Stimulated activated CD4-positive, alpha-beta T cell treated with anti-CD3 and anti-CD28 coated beads, Interleukin-1b, Interleukin-23, amount 100 ng/mL, for 48 hours (primary cell): Measurements from ENCODE around the gene MS4A6E.

ENCODE experiments used
- DNase-seq: peaks from one replicate; pipeline ENCODE4 v3.0.0-alpha.2; 2020

MS4A6E gene

DNA sequence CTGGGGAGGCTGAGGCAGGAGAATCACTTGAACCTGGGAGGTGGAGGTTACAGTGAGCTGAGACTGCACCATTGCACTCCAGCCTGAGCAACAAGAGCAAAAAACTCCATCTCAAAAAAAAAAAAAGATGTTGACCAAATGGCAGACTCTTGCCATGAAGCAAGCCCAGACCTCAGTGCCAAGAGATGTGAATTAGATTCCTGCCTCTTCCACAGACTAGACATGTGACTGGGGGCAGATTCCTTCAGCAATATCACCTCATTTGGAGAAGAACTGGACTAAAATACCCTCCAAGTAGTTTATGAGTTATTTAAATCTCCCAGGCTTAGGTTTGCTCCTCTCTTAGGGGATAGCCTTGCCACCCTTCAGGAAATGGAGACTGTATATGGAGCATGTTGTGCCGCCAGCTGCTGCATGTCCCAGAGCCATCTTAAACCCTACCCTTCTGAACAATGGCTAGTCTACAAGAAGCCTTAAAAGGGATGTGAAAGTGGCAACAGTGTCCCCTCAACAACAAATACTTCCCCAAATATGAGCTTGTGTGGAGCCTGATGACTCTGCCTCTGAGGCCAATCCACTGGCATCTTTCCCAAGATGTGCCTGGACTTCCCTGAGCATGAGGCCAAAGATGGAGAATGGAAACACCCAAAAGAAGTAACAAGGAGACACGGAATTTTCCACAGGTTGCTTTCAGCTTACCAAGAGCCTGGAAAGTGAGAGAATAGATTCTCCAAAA is 50.5 kb downstream of the MS4A6E start:
- no peak for DNase-seq

DNA sequence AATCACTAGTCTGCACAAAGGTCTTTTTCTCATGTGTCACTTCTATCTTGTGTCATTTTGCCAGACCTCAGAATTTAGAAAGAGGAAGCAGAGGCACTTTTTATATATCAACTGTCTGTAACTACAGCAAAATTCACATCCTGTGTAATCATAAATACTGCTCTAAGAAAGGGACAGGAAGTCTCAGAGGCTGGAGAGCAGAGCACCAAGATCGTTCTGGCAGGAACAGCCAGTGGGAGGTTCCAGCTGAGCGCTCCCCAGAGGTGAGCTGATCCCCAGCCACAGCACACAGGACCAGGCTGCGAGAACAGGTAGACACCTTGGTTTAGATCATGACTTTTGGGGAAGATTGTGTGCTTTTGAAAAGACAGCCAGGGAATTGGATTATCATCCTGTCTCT is 51.3 kb downstream of the MS4A6E start, which contains the start of gene MS4A7:
Gene MS4A7 (plus strand): TSS at position 179 of the 400 bp plus-strand sequence. CDS start 4,610 bp downstream, outside the sequence.
- no peak for DNase-seq

DNA sequence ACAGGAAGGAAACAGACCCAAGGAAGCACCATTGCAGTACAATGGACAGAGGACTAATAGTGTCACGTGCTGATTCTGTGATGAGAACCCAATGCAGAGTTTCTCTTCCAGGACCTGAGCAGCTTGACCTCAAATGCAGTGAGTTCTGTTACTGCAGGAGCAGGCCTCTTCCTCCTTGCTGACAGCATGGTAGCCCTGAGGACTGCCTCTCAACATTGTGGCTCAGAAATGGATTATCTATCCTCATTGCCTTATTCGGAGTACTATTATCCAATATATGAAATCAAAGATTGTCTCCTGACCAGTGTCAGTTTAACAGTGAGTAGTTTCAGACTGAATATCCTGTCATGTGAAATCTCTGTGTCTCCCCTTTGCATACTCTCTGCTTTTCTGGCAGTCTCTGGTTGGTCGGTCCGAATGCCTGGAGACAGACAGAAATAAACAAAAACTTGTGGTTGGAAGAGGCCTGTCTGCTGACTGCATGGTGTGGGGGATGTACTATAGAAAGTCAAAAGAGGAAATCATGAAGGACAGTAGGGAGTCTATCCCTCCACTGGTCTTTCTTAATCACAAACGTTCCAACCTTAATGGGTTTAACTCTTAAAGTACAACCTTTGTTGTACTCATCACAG is 62.3 kb downstream of the MS4A6E start:
- no peak for DNase-seq

DNA sequence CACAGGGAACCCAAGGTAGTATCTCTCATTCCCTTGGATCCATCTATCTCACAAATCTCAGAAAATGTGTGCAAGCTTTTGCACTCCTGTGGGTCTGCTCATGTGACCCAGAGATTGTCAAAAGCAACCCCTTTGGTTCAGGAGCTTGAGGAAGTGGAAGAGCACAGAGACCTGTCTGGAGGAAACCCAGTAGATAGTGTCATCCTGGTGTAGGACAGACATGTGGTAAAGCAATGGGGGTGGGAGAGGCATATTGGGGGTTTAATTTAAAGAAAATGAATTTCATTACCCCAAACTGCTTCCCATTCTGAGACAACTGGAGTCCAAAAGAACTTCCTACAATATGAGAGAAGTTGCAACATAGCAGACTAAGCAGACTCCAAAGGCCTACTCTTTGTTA is 63.4 kb downstream of the MS4A6E start:
- DNase-seq = no peak
